ENCODE data around the gene CLEC18C. TPM values are rescaled to one million over a fixed set of nuclear protein-coding genes. Genes with fewer than 3 reads are reported as not detected.
"Not testable (repeated sequence)": the region's sequence is repeated elsewhere in the genome, so short reads cannot be mapped to it uniquely, and the experiment has no call there.

CLEC18C gene
- polyA plus RNA-seq (ENCODE audit: insufficient read length in 4 of 4) = 10 to 100 TPM in 3 of 4 donors, under 1 TPM in 1; 0.70 to 72.2 (median 38.3) TPM

- DNase-seq (ENCODE audit: low read depth in 4 of 4, low spot score in 3 of 4) = not testable (repeated sequence)
Observed at GRCh38 chr16:70173212-70173837, at the start of gene CLEC18C. Gene CLEC18C, plus strand, starts transcription at chr16:70173787. Its CDS starts 492 bp downstream, at chr16:70174279.

GRCh38 chr16:70123822-70124221, 49.8 kb upstream of the CLEC18C start:
- not testable (repeated sequence) for DNase-seq (ENCODE audit: low read depth in 4 of 4, low spot score in 3 of 4)

GRCh38 chr16:70126226-70126625, 47.4 kb upstream of the CLEC18C start:
- DNase-seq (ENCODE audit: low read depth in 4 of 4, low spot score in 3 of 4) = not testable (repeated sequence)

GRCh38 chr16:70127706-70128105, 45.9 kb upstream of the CLEC18C start:
- not testable (repeated sequence) for DNase-seq (ENCODE audit: low read depth in 4 of 4, low spot score in 3 of 4)

GRCh38 chr16:70128844-70129243, 44.7 kb upstream of the CLEC18C start:
- DNase-seq (ENCODE audit: low read depth in 4 of 4, low spot score in 3 of 4) = not testable (repeated sequence)

GRCh38 chr16:70135796-70136195, 37.8 kb upstream of the CLEC18C start:
- DNase-seq (ENCODE audit: low read depth in 4 of 4, low spot score in 3 of 4) = not testable (repeated sequence)

GRCh38 chr16:70136595-70136994, 37.0 kb upstream of the CLEC18C start:
- not testable (repeated sequence) for DNase-seq (ENCODE audit: low read depth in 4 of 4, low spot score in 3 of 4)

- not testable (repeated sequence) for DNase-seq (ENCODE audit: low read depth in 4 of 4, low spot score in 3 of 4)
Observed at GRCh38 chr16:70142739-70143138, 30.8 kb upstream of the CLEC18C start.

GRCh38 chr16:70143231-70143895, 30.2 kb upstream of the CLEC18C start:
- not testable (repeated sequence) for DNase-seq (ENCODE audit: low read depth in 4 of 4, low spot score in 3 of 4)

GRCh38 chr16:70147853-70148252, 25.7 kb upstream of the CLEC18C start:
- DNase-seq (ENCODE audit: low read depth in 4 of 4, low spot score in 3 of 4) = not testable (repeated sequence)

GRCh38 chr16:70148453-70148852, 25.1 kb upstream of the CLEC18C start:
- DNase-seq (ENCODE audit: low read depth in 4 of 4, low spot score in 3 of 4) = not testable (repeated sequence)

GRCh38 chr16:70149296-70149695, 24.3 kb upstream of the CLEC18C start:
- not testable (repeated sequence) for DNase-seq (ENCODE audit: low read depth in 4 of 4, low spot score in 3 of 4)

- DNase-seq (ENCODE audit: low read depth in 4 of 4, low spot score in 3 of 4) = no peak
Observed at GRCh38 chr16:70151391-70151790, 22.2 kb upstream of the CLEC18C start.

GRCh38 chr16:70151941-70152509, 21.6 kb upstream of the CLEC18C start:
- DNase-seq (ENCODE audit: low read depth in 4 of 4, low spot score in 3 of 4) = no peak

GRCh38 chr16:70152578-70153302, 20.8 kb upstream of the CLEC18C start:
- no peak for DNase-seq (ENCODE audit: low read depth in 4 of 4, low spot score in 3 of 4)

GRCh38 chr16:70154736-70155135, 18.9 kb upstream of the CLEC18C start:
- not testable (repeated sequence) for DNase-seq (ENCODE audit: low read depth in 4 of 4, low spot score in 3 of 4)

- DNase-seq (ENCODE audit: low read depth in 4 of 4, low spot score in 3 of 4) = no peak
Observed at GRCh38 chr16:70156207-70156978, 17.2 kb upstream of the CLEC18C start.

- no peak for DNase-seq (ENCODE audit: low read depth in 4 of 4, low spot score in 3 of 4)
Observed at GRCh38 chr16:70157105-70157476, 16.5 kb upstream of the CLEC18C start.

- no peak for DNase-seq (ENCODE audit: low read depth in 4 of 4, low spot score in 3 of 4)
Observed at GRCh38 chr16:70157477-70158260, 15.9 kb upstream of the CLEC18C start.
